Coronary artery (tissue), 2 donors: Measurements from ENCODE around the gene CRIP1.

ENCODE experiments used
- DNase-seq: peaks from one replicate; pipeline ENCODE4 v3.0.0-alpha.2; 2017; ENCODE audit warnings: low spot score
- H3K27ac ChIP-seq, 2 donors: fragments of 200-600 bp; sonication (generic); one replicate each; pipeline ENCODE4 v1.5.1; 2016 to 2019
- H3K4me3 ChIP-seq: fragments of 200-600 bp; sonication (generic); 2 replicates; pipeline ENCODE4 v1.5.1; 2016; ENCODE audit warnings: mild to moderate bottlenecking, moderate library complexity
- CTCF ChIP-seq: fragments of 200-600 bp; sonication (generic); IDR thresholded peaks from one replicate; pipeline ENCODE4 v1.5.1; 2019; ENCODE audit warnings: antibody characterized with exemption

The CRIP1 gene

GRCh38 chr14:105484997-105485393, 1.7 kb upstream of the CRIP1 start:
- peak overlapping the region; percentile 96 to 100 for H3K27ac ChIP-seq
- no peak for DNase-seq
- TF ChIP-seq CTCF, result no peak
- peak overlapping the region; percentile 7 for H3K4me3 ChIP-seq

- Histone ChIP-seq H3K4me3 (peak overlapping the region; percentile 85), H3K27ac (peak overlapping the region; percentile 96 to 100)
- DNase-seq, result no peak
- TF ChIP-seq CTCF, result no peak
Measured at GRCh38 chr14:105485739-105486162, 935 bp upstream of the CRIP1 start.

GRCh38 chr14:105486974-105487448, 325 bp downstream of the CRIP1 start:
- Histone ChIP-seq H3K27ac (peak overlapping the region; percentile 96 to 100), H3K4me3 (peak overlapping the region; percentile 85)
- TF ChIP-seq CTCF, result no peak
- peak; percentile 95 for DNase-seq

- peak overlapping the region; percentile 96 to 100 for H3K27ac ChIP-seq
- no peak for DNase-seq
Measured at GRCh38 chr14:105487449-105487985, 831 bp downstream of the CRIP1 start.

GRCh38 chr14:105487986-105488777, 1.5 kb downstream of the CRIP1 start:
- TF ChIP-seq CTCF, result no peak
- Histone ChIP-seq H3K4me3 (peak overlapping the region; percentile 85), H3K27ac (peak overlapping the region; percentile 96 to 100)
- DNase-seq, result no peak

More at GRCh38 chr14:105487449-105487985, 831 bp downstream of the CRIP1 start:
- peak overlapping the region; percentile 85 for H3K4me3 ChIP-seq
- TF ChIP-seq CTCF, result no peak

- H3K4me3 ChIP-seq, result peak overlapping the region; percentile 85
- peak overlapping the region; percentile 96 to 100 for H3K27ac ChIP-seq
- no peak for DNase-seq
- no peak for TF ChIP-seq CTCF
Measured at GRCh38 chr14:105488781-105489541, 2.3 kb downstream of the CRIP1 start.
